ENCODE measurements around the gene CCDC88B.

The CCDC88B gene

DNA sequence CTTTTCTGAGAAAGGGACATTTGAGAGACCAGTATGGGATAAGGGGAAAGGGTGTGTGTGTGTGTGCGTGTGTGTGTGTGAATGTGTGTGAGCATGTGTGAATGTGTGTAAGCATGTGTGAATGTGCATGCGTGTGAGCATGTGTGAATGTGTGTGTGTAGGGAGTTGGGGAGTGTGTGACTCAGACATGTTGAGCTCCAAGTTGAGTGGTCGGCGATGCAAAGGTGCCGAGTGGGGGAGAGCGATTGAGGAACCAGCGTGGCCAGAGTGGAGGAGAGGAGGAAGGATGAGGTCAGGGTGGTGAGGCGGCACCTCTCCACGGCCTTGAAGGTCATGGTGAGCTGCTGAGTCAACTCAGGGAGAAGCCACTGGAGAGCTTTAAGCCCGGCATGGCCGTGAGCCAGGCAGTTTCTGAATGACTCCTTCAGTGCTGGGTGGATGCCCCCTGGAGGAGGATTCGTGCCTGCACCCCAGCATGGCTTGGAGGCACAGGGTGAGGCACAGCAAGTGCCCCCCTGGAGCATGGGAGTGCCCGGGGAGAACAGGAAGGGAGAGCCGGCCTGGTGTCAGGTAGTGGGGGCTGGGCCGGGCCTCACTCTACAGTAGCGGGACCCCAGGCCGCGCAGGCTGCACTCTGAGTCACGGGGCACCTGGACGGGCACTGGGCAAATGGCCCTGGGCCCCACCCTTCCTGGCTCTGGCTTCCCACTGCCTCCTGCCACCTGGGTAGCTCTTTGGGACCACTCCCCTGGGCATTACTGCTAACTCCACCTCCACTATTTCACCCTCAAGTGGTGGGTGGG is 8.2 kb upstream of the CCDC88B start:
- peak; percentile 75 for DNase-seq (ENCODE audit: low spot score)
- peak; percentile 48 for TF ChIP-seq CTCF (IDR thresholded peaks at IDR 0.05; ENCODE audit: extremely low read depth, missing control alignments)

DNA sequence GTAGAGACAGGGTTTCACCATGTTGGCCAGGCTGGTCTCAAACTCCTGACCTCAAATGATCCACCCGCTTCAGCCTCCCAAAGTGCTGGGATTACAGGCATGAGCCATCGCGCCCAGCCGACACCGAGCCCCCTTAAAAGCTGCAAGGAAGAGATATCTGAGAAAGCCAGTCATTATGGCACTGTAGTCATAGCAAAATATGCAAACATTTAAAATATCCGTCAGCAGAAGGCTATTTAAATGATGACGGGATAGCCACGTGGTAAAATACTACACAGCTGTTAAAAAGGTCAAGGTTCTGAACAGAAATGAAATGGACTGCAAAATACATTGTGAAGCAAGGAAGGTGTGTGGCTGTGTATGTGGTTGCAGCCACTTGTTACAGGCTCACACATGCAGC is 6.4 kb upstream of the CCDC88B start:
- no peak for DNase-seq (ENCODE audit: low spot score)
- no peak for TF ChIP-seq CTCF (IDR thresholded peaks at IDR 0.05; ENCODE audit: extremely low read depth, missing control alignments)

DNA sequence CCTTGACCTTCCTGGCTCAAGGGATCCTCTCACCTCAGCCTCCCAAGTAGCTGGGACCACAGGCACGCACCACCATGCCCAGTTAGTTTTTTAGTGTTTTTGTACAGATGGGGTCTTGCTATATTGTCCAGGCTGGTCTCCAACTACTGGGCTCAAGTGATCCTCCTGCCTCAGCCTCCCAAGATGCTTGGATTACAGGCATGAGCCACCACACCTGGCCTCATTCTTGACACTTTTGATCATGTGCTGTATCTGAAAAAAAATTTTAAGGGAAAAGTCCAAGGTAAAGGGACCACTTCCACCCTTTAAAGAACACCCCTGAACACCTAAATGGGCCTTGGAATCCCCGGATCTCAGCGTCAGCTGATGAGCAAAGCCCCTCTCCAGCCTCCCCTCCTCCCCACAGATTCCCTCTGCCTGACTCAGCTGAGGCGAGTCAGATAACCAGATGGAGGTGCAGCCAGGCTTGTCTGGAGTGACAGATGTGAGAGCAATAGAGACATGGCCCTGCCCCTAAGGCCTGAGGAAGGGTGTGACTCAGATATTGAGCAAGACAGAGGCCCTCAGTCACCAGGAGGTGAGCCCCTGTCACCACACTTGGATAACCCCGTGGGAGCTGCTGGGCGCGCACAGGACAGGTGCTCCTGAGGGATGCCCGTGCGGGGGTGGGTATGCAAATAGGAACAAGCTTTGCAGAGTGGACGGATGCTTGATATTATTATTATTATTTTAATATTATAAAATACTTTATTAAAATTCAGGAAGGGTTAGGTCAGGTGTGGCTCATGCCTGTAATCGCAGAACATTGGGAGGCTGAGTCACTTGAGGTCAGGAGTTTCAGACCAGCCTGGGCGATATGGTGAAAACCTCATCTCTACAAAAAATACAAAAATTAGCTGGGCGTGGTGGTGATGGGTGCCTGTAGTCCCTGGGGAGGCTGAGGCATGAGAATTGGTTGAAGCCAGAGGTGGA is 5.0 kb upstream of the CCDC88B start:
- DNase-seq (ENCODE audit: low spot score), result peak; percentile 88
- no peak for TF ChIP-seq CTCF (IDR thresholded peaks at IDR 0.05; ENCODE audit: extremely low read depth, missing control alignments)

GRCh38 chr11:64337538-64338249 is 2.3 kb upstream of the CCDC88B start:
- no peak for DNase-seq (ENCODE audit: low spot score)
- TF ChIP-seq CTCF (IDR thresholded peaks at IDR 0.05; ENCODE audit: extremely low read depth, missing control alignments), result no peak

- no peak for TF ChIP-seq CTCF (IDR thresholded peaks at IDR 0.05; ENCODE audit: extremely low read depth, missing control alignments)
- DNase-seq (ENCODE audit: low spot score), result no peak
Observed at GRCh38 chr11:64338716-64339115, 1.3 kb upstream of the CCDC88B start.

GRCh38 chr11:64339286-64339685 is 718 bp upstream of the CCDC88B start:
- TF ChIP-seq CTCF (IDR thresholded peaks at IDR 0.05; ENCODE audit: extremely low read depth, missing control alignments), result no peak
- DNase-seq (ENCODE audit: low spot score), result no peak

Data from GM20000 (cell line).